GM18873 (cell line): ENCODE measurements around the gene LRIT2.

Experiments
- ATAC-seq: cut with Tn5 transposase; IDR thresholded peaks from one replicate; pipeline ENCODE4 v1.9.1; 2021; ENCODE audit warnings: mild to moderate bottlenecking, moderate library complexity, moderate number of reproducible peaks; ENCODE audit not compliant: unreplicated experiment, low FRiP score

The LRIT2 gene

DNA sequence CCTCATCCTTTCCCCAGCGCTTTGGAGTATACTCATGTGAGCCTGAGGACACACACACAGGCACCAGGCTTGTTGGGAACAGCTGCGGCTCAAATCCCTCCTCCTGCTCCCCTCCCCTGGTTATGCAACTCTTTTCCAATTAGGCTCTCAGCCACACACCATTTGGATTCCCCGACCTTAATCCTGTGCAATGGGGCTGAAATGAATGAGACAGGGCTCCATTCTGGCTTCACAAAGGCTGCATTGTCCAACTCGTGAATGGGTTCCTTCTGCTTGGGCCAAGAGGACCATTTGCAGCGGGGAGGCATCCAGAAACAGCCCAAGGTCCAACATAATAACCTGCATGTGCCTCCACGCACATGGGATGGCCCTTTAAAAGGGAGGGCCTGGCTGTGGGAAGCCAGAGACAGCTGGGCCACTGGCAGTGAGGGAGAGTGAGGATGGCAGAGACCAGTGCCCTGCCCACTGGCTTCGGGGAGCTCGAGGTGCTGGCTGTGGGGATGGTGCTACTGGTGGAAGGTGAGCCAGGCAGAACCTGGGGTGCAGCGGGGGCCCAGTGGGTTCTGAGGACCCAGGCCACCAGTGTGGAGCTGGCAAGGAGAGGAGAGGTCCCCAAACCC, 19.4 kb upstream of the LRIT2 start, which contains the start of gene RGR:
Gene RGR (plus strand): TSS at position 403 of the 620 bp plus-strand sequence. CDS start 38 bp downstream, at position 441.
- no peak for ATAC-seq

DNA sequence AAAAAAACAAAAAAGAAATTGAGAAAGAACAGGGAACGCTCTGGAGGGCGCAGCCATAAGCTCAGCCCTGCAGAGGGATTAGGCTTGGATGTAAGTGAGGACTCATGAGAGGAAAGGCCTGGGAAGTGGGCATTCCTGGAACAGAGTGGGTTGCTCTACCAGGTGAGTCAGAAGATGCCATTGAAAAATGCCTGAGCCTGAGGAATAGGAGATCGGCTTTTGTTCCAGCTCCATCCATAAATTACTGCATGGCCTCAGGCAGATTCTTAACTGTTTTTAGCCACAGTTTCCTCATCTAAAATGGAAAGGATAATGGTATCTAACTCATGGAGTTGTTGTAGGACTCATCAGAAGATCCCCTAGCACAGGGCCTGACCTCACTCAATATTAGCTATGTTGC, 18.4 kb upstream of the LRIT2 start:
- ATAC-seq: no peak

DNA sequence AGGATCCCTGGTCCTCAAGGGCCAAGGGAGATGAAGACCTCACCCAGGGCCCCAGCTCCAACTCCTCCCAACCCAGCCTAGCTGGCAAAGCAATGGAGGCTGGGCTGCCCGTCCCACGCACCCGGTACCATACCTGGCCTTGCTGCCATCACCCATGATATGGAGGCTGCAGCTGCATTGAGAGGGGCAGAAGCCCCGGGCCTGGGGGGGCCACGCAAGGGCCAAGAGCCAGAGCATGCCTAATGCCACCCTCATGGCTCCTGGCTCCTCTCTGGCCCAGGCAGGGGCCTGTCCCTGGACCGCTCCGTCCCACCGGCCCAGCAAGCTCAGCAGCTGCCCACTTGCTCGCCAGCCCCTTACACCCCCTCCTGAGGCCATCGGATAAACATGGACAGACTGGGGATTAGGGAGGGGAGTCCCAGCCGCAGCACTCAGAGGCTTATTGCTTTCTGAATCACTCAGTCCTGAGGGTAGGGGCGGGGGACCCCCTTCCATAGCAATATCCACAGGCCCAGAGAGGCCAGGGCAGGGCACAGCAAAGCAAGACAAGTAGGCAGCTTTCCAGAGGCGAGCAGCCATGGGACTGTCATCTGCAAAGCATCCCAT, 15.9 kb upstream of the LRIT2 start, which contains the start of gene LRIT1:
Gene LRIT1 (minus strand): TSS at position 362 of the 606 bp plus-strand sequence. CDS start 107 bp downstream, at position 255.
- ATAC-seq: no peak

DNA sequence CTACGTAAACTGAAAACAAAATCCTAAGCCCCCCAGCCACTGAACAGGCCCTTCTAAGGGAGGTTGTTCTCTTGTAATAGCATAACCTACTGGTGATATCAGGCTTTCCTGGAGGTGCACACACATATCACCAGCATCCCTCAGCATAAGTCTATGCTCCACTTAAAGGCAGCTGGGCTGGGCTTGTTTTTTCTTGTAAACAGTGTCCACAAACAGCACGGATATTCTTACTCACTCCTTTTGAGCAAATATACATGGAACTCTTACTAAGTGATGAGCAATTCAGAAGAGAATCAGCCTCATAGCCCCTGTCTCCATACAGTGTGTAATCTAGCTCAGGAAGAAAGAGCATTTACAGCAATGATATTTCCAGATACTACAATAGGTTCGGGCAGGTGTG, 13.6 kb upstream of the LRIT2 start:
- ATAC-seq: no peak

DNA sequence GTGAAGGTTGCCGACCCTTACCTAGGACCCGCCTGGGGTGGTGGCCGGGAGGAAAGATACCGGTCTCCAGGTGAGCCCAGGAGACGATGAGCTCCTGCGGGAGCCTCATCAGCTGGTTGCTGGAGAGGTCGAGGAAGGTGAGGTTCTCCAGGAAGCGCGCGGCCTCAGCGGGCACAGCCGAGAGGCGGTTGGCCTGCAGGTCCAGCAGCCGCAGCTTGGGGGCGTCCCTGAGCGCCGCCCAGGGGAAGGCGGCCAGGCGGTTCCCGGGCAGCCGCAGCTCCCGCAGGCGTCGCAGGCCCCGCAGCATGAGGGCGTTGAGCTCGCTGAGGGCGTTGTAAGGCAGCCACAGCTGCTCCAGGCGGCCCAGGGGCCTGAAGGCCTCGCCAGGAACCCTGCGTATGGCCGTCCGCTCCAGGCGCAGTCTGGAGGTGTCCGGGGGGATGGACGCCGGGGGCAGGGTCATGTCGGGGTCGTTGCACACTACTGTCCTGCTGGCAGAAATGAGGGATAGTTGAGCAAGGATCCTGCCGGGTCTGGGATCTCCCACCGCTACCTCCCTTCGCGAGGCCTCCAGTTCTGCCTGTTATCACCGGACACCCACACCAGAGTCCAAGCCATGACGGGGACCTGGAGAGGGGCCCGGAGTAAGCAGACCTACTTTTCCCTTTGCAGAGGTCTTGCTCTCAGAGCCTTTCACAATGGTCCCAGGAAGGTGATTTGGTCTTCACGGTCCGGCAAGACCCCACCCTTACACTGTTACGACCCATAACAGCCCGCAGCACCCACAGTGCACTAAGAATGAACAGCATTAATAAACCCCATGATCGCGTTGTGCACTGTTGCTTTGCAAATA, 12.1 kb upstream of the LRIT2 start:
- ATAC-seq: no peak

DNA sequence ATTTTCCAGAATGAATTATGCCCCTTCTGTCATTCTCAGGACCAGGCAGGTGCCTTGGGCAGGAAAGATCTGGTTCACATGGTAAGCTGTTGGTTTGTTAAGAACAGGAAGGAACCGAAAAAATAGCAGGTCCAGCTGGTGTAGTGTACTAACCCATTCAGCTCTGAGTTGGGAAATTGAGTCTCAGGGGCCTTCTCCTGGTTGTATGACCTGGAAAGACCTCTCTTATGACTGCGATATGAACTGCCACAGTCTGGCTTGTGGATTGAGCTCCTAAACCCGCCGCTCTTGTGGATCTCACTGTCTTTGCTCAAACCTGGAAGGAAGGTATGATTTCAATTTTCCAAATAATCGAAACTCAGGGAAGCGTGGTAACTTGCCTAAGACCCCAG, 11.5 kb upstream of the LRIT2 start:
- ATAC-seq: no peak

DNA sequence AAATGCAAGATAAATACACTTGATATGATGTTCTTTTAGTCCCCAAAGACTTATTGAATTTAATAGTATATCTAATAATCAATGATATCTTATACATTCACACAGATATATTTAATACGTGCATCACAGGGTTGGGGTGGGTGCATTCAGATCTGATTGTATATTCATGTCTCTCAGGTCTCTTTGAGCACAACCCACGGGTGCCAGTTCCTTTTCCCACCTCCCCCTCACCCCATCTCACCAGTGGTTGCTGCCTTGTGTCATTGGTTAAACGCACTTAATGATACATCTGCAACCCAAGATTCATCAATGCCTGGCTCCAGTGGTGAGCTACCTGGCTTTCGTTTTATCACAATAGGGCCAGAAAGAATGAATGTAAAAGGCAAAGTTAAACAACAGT, 9.8 kb upstream of the LRIT2 start:
- no peak for ATAC-seq

DNA sequence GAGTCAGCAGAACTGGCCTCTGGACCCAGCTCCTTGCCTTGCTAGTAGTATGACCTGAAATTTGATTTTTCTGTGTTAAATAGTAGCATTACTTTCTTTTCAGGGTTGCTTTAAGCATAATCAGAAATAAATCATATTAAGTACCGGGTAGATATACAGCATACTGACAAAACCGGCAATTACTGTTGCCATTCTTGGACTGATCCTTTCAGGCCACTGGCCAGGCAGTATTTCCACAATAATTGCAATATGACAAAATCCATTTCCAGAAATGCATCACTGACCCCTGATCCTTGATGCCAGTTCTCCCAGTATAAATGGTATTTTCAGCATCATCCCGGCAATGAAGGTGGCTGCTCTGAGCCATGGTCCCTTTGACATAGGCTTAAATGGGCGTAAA, 9.1 kb upstream of the LRIT2 start:
- no peak for ATAC-seq

DNA sequence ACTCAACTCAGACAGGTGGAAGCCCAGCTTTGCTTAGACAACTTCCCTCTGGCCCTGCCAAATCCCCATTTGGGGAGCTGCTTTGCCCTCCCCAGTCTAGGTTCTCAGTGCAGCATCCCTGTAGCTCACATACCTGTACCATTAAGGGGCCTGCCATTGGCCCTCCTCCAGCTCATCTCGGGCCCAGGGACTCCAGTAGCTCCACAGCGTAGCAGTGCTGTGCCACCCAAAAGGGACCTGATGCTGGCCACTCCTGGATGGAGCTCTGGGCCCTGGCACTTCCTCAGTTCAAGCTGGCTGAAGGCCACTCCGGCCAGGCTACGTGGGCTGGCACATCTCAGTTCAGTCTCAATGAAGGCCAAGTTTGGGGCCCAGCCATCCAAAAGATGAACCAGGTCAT, 8.6 kb upstream of the LRIT2 start:
- ATAC-seq: no peak

DNA sequence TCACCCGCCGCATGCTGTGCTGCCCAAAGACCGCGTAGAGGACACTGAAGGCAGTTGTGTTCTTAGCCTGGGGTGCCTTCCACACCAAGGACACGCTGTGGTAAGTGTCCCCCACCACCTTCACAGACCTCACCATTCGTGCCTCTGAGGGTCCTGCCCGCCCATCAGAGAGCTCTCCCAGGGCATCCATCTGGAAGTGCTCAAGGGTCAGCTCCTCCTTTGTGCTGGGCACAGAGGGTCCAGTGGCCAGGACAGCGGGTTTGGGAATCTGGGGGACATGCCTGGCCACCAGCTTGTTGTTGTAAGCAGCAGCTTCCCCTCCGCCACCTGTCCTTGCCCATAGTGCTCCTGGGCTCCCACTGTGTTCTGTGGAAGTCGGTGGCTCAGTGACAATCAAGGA, 7.0 kb upstream of the LRIT2 start:
- no peak for ATAC-seq

DNA sequence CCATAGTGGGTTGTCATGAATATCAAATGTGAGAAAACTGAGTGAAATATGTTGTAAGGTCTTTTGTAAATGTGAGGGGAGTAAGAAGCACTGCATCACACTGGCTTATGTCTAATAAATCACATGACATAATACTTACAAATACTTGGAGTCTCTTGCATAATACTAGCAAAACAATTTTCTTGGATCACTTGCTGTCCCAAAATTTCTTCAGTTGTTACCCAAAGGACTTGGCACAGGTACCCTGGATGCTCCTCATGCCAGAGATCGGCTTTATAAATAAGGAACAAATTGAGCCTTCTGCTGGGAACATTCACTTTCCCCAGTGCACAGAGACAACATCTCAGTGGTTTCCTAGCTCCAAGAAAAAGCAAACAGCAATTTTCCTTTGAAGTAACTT, 5.0 kb upstream of the LRIT2 start:
- no peak for ATAC-seq

DNA sequence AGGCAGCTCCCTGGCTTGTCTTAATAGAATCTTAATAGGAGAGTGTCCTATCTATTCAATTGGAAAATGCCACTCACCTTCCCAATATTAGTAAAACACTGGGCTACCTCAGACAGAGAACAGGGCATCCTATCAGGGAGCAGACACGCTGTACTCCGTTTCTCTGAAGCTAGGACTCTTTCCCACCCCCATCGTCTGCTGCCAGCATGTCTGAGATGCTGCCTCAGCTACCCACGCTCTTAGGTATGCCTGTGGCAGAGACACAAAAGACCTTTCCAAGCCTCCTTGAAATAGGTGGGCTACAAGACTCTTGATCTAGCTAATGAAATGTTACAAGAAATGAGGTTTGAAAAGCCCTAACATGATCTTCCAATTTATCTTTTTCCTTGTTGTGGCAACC, 2.5 kb upstream of the LRIT2 start:
- ATAC-seq: no peak

DNA sequence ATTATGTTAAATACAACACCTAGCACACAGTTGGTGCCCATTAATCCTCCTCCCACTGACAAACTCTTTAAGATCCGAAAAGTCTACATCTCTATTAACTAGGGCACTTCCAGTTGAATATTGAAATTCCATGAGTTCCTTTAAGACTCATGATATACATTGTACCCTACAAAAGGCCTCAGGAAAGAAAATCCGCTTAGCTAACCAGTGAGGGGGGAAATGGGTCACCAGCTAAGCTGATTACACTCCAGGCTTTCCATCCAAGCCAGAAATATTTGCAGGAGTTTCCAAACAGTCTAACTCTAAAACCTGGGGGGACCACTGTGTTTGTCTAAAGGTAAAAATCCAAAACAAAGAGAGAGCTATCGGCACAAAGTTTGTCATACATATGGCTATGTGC, 1.3 kb upstream of the LRIT2 start:
- ATAC-seq: no peak

DNA sequence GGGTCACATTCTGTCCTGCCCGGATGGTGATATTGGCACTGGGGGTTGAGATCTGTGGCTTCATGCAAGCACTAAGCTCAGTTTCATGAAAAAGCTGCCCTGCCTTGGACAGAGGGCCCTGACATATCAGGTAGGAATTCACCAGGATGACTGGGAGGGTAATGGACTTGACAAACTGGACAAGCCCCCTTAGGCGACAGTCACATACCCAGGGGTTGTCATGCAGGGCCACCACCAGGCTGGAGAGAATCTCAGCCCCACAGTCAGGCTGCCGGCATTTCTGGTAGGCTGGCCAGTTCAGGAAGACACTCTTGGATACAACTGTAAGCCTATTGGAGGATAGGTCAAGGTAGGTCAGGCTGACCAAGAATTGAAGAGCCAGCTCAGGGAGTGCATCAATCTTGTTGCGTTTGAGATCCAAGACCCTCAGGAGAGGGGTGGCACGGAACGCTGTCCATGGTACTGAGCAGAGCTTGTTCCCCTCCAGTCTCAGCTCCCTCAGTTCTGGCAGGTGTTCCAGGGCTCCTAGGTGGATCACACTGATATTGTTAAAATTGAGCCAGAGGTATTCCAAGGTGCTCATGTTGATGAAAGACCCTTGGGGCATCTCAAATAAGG, 824 bp downstream of the LRIT2 start:
- no peak for ATAC-seq

DNA sequence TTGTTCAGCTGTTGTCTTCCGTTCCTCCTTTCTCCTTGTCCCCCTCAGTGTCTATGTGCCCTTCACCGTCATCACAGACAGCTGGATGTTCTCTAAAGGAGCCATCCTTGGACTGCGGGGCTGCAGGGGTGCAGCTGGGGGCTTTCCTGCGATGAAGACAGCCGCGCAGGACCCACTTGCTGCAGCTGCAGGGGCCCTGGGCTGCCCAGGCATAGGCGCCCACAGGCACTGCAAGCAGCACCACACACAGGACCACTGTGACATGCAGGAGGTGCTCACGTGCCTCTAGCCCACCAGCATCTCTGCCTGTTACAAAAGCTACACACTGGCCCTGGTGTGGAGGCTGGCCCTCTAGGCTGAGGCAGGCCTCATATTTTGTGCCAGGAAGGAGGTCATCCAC, 3.4 kb downstream of the LRIT2 start:
- ATAC-seq: no peak

DNA sequence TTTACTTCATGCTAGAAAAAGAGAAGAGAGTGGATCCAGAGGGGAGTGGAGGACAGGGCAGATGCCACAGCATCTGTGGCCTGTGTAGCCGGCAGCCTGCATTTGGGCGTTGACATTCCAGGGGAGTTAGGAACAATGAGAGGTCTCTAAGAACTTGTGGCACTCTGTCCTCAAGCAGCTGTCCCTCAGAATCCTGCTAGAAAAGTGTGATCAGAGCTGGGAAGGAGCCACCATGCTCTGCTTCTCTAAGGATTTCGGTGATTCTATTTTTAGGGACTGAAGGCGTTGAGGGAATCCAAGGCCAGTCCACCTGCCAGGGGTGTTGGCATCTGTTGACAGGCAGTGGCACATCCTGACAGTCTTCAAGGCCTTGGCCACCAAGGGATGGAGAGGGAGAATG, 7.6 kb downstream of the LRIT2 start:
- no peak for ATAC-seq

DNA sequence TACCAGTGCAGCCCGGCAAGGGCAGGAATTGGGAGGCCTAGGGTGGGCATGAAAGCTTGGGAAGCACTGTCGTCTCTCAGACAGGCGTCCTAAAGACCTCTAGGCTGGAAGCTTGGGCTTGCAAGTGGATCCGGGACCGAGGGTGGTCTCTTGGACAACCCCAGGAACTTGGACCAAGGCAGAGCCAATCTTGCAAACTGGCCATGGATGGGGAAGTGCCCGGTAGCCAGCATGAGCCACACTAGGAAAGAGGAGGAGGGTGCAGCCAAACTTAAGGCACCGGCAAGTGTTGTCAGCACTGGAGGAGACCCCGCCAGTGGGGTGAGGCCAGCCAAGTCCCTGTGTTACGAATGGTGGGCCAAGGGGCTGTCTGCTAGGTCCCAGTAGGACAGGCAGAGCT, 8.5 kb downstream of the LRIT2 start:
- ATAC-seq: no peak

DNA sequence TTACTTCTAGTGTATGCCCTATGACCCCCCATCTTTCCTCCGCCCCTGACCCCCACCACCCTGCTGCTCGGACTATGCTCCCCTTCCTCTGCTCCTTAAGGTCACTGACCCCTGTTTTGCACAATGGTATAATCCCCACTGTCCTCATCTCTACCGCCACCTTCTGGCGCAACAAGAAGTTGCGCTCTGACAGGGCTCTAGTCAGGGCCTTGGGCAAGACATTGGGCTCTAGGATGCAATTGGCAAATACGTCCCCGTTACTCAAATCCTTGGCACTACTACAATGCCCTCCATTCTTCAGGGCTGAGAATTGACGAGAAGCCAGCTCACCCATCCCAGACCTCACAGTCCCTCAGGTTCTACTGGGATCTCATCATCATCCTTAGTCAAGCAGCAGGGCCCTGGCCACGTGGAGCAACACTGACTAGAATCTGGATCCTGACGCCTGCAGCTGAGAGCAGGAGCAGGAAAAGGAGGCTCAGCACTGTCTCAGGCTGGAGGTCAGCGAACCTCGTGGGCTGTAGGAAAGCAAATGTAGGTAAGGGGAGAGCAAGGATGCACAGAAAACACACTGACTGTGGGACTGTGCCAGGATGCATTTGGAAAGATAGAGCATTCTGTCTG, 10.6 kb downstream of the LRIT2 start:
- ATAC-seq: no peak

DNA sequence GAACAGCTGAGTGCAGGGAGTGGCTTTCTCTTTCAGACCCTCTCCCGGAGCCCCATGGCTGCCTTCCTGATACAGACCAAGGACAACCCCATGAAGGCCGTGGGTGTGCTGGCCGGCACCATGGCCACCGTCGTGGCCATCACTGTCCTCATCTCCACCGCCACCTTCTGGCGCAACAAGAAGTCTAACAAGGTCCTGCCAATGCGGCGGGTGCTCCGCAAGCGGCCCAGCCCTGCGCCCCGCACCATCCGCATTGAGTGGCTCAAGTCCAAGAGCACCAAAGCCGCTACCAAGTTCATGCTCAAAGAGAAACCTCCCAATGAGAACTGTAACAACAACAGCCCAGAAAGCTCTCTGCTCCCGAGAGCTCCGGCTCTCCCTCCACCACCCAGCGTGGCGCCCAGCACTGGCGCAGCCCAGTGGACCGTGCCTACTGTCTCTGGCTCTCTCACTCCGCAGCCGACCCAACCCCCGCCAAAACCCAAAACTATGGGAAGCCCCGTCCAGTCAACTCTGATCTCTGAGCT, 11.2 kb downstream of the LRIT2 start:
- no peak for ATAC-seq

DNA sequence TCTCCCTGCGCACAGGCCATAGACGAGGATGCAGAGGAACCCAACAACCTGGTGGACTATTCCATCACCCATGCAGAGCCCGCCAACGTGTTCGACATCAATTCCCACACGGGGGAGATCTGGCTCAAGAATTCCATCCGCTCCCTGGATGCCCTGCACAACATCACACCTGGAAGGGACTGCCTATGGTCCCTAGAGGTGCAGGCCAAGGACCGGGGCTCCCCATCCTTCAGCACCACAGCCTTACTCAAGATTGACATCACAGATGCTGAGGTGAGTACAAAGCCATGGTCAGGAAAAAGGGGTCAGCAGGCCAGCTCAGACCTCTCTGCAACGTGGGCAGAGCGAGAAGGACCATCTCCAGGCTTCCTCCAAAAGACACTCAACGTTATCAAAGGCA, 12.3 kb downstream of the LRIT2 start:
- ATAC-seq: no peak
